GM19467 (cell line): ENCODE data around the gene SDCCAG8.

ENCODE experiments used
- ATAC-seq: cut with Tn5 transposase; IDR thresholded peaks from one replicate; pipeline ENCODE4 v1.9.1; 2021; ENCODE audit warnings: mild to moderate bottlenecking, moderate library complexity; ENCODE audit not compliant: unreplicated experiment

SDCCAG8 gene

DNA sequence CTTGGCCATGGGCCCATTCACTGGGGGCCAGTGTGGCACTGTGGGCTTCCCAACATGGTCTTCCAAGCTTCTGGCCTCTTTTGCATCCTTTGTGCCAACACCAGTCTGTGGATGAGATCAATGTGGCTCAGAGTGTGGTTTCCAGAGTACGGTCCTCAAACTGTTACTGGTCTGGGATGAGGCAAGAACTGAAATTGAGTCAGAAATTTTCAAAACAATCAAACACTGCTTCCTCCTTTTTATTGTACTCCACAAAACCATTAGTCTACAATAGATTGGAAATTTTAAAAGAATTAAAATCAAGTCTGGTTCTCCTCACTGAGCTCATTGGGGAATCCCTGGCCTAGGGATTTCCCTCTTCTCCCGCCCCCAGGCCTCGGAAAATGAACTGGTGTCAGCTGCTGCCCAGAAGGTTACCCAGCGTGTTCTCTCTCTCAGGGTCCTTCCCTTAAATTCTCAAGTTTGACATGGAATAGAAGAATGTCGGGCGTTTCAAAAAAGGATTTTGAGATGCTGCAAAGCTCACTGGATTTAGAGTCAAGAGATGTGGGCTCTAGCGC lies 222.0 kb downstream of the SDCCAG8 start:
- ATAC-seq, result no peak

DNA sequence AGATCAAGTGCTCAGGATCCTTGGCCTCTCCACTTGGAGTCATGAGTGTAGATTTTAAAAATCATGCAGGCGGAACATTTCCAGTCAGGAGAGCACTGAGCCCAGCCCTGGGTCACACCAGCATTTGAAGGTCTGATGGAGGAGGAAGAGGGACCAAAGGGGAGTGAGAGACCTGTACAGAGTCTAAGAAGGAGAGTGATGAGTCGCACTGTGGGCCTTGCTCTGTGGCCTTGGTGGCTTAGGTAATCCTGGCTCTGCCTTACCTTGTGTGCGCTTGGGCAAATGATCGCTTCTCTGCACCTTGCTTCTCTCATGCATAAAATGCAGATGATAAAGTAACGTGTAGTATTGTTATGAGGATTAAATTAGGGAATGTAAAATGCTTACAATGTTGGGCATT lies 225.3 kb downstream of the SDCCAG8 start:
- ATAC-seq, result no peak

DNA sequence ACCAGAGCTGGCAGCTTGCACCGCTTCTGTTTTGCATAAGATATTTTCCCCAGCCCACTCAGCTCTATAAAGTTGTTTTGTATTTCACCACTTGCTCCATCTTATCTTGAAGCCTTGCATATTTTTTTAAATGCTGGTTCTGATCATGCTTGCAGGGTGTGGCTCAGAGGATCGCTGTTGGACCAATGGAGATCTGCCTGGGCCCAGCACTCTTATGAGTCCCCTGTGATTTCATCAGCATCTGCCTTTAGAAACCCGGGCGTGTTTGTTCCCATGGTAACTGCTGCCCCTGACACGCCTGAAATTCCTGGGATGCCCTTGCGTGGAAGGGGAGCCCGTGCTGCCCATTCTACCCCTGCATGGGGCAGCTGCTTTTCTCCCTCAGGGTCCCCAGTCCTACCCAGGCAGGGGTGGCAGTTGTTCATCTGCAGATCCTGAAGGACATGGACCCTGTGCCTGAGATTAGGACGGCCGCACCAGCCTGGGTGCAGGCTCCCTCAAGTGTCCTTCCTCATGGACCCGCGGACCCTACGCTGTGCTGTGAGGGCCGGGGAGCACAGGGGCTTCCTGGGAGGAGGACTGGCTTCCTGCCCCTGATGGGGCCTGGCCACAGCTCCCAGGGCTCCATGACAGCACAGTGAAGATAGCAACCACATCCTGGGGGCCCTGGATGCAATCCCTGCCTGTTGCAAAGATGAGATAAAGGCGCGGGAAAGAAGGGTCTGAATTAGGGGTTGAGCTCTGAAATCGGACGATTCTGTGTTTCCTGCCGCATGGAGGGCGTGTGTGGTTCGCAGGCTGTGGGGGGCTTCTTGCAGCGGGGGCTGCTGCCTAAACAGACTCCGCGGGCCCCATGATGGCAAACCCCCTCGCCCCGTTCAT lies 226.5 kb downstream of the SDCCAG8 start:
- ATAC-seq, result no peak

DNA sequence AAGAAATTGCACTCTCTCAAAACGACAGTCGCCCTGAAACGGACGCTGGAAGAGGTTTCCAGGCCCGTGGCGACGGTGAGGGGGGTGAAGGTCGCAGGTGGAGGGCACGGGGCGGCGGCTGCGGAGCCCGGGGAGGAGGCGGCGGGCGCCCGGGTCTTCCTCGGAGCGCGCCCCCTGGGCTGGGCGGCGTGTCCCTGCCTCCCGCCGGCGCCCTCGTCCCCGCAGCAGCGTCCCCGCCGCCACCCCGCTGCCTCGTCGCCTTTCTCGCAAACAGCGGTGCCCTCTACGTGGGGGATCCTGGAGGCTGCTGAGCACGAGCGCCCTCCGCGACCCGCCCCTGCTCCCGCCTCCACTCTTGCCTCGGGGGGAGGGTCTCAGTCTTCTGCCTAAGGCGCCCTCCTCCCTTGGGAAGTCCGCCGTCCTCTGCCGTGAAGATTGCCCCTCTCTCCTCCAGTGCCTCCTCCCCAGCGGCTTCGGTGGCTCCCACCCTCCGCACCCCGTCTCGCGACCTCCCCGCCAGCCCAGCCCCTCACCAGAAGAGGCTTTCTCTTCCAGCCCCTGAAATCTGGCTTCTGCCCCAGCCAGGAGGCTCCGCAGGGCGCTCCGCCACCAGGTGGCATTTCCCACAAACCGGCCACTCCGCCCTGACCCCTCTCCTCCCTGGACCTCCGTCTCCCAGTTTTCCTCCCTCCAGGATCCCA lies 227.4 kb downstream of the SDCCAG8 start:
- no peak for ATAC-seq

DNA sequence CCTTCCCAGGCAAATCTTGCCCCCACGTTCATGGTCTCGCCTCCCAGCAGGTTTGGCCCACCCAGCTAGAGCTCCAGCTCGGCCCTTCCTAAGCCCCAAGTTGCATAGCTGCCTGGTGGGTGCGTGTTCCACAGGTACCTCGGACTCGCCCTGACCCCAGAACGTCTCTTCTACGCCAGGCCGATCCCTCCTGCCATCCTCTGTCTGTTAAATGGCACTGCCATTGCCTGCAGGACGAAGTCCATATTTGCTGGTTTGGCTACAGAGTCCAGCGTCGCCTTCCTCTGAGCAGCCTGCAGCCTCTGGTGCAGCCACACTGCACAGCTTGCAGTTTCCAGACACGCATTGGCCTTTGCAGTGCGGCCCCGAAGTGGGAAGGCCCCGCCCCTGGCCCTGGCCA lies 228.1 kb downstream of the SDCCAG8 start:
- ATAC-seq, result no peak

DNA sequence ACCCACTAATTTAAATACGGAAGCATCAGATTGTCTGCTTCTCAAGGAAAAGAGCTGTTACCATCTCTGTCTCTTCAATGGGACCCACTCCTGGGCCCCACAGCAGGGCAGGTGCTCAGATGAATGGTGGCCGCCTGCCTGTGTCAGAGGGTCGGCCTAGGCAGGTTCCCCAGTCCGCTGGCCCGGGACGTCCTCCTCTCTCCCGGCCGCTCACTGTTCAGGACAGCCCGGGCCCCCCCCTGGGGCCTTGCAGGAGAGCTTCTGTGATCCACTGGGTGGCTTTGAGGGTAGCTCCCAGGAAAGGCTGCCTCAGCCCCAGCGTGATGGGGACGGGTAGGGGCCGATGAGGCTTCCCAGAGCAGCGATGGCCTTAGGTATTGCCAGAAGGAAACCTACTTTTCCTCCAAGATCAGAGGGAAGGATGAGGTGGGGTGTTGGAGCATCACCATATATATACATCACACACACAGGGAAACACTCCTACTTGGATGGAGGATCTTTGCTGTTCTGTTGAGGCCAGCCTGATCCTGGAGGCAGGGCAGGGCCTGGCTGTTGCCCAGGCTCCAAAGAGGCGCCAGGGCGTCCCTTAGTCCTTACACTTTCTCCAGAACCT lies 231.3 kb downstream of the SDCCAG8 start:
- ATAC-seq, result no peak

DNA sequence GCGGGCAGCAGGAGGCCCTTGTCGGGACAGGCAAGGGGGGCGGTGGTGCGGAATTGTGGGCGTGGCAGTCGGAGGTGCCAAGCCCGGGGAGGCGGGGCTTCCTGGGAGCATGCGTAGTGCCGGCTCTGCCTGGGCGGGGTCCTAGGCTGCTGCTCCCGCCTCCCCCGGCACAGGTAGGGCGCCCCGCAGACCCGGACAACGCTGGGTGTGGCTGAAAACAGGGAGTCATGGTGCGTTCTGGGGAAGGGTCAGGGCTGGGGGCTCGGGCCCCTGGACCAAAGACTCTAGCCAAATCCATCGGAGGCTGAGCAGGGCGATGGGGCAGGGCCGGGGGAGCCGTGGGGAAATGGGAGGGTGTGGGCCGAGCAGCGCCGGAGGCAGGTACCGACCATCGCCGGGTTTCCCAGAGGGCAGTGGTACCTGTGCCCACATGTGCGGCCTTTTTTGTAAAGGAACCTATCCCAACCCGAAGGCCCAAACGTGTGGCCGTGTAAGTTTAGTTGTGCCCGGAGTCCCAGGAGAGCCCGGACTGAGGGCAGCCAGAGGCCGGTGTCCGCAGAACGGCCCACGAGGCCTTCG lies 231.9 kb downstream of the SDCCAG8 start:
- ATAC-seq, result no peak

DNA sequence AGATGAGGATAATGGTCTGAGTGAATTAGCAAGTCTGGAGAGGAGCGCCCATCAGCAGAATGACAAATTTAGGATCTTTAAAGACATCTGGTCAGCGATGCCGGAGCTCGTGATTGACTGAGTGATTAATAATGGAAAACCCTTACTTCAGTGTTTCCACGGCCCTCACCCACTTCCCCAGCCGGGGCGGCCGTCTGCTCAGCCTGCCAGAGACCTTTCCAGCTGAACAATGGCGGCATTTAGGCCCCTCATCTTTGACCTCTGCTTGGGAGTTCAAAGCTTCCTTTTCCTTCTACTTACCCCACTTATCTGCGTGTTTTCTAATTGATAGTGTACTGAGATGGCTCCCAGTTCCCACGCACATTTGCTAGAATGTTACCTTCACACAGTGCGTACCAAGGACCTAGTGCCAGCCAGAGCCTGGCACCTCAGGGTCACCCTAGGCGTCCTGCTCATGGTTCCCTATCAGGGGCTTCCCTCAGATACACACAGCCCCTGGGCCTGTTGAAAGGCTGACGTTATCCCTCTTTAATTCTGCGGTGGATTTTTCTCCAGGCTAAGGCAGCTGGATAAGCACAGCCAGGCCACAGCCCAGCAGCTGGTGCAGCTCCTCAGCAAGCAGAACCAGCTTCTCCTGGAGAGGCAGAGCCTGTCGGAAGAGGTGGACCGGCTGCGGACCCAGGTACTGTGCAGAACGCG lies 232.8 kb downstream of the SDCCAG8 start:
- no peak for ATAC-seq

DNA sequence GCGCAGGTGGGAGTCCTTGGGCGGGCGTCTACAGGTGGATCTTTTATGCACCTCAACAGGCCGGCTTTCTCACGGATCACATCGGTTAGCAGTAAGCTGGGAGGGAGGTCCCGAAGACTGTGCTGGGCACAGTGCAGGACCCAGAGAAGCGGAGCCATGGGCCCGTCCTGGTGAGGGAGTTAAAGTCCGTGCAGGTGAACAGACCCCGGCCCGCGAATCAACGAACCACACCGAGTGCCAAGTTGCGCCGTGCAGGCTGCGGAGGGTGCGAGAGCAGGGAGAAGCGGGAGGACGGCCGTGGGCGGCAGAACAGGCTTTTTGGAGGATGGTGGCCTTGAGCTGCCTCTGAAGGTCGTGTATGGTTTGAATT lies 233.3 kb downstream of the SDCCAG8 start:
- ATAC-seq, result no peak

DNA sequence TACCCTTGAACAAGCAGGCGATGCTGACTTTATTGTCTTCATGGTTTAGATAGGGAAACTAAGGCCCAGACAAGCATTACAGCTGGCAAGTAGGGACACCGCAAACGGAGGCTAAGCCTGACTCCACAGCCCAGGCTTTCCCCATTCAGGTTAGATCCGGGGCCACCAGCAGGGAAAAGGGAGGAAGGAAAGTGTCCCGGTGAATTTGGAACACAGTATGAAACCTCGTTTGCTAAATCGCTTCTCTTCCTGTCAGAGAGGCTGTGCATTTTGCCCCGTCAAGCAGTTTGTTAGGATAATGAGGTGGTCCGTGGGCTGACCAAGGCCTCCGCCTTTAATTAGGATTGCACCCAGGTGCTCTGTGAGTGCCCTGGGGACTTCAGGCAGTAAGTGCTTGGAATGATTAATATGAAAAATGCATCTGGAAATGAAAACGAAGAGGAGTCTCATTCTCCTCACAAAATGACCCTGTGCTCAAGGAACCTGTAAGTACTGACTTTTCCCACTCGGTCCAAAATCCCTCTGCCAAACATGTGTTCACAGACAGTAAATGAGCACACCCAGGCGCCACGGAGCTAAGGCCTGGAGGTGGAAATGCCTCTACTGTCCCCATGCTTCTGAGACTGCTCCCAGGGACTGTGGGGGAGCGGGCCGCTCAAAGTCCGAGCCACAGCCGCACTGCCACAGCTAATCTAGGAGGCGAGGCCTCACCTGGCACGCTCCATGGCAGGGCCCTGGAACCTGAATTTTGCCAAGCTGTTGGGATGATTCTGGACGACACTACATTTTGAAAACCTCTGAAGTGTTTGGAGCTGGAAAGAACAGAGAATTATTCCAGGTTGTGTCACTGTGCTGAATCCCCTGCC lies 234.1 kb downstream of the SDCCAG8 start:
- ATAC-seq, result no peak

DNA sequence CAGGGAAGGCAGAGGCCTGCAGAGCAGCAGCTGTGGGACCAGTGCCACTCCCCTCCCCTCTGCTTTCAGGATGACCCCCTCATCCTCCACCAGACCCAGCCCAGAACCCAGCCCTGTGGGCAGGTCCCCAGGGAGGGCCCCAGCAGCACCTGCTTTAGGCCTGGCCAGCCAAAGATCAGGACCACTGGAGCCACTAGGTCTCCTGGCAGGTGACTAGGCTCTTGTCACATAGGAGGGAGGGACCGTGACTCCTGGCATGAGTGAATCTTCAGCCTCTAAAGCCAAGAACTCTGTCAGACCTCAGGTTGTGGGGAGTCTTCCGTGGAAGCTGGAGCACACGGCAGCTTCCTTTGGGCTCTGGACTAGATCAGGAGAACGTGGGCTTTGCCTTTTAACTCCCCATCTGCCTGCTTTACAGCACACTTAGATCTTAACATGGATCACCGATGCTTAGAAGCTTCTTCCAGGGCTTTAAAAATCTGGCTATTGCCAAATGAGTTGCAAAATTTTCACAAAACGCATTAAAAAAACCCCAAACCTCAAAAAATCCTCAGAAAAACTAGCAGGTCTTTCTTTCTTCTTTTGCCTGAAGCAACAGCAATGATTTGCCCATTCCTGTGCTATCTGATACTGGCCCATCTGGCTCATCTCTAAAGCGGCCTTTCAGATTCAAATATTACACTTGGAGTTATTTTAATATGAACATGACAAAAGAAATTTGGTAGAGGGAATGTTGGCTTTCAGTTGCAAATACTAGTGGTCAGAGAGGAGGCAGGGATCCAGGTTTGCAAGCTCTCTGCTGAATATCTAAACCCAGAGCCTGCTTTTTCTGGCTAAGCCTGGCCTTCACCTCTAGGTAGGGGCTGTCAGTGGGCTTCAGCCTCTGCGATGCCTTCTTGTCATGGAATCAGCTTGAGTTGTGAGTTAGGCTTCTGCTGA lies 235.2 kb downstream of the SDCCAG8 start:
- no peak for ATAC-seq

DNA sequence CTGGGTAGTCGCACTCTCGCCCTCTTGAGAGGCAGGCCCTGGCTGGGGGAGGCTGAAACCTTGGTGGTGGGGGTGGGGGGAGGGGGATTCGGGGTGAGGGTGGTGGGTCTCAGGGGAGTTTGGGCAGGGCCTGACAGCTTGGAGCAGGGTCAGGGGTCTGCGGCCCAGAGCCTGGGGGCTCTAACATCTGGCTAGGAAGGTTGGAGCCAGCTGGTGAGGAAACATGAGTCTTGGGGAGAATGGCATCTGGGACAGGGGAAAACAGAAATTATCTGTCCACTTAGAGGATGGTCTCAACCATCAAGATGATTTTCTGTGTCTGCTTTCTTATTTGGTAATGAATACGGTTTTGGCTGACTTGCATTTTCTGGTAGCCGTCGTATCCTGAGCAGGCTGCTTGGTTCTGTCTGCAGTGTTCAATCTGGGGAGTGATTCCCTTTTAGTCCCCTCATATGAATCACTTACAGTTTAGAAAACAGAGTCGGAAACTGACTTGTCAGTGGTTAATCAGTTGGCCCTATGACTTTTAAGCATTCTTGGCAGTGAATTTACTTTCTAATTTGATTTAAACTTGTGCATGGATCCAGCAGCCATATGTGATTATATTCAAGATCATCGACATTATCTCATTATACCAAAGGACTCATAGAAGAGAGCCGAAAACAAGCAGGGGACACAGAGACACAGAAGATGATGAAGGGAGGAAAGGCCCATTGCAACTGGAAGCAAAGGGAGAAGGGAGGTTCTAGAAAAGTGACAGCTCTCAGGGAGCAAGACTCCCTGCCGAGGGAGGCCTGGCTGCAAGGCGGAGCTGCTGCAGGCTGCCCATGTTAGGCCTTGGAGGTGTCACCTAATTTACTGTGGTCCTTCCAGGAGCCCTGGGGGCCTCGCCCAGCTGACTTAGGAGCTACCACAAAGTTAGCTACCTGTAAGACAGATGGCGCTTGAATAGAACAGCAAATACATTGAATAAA lies 237.6 kb downstream of the SDCCAG8 start:
- no peak for ATAC-seq

DNA sequence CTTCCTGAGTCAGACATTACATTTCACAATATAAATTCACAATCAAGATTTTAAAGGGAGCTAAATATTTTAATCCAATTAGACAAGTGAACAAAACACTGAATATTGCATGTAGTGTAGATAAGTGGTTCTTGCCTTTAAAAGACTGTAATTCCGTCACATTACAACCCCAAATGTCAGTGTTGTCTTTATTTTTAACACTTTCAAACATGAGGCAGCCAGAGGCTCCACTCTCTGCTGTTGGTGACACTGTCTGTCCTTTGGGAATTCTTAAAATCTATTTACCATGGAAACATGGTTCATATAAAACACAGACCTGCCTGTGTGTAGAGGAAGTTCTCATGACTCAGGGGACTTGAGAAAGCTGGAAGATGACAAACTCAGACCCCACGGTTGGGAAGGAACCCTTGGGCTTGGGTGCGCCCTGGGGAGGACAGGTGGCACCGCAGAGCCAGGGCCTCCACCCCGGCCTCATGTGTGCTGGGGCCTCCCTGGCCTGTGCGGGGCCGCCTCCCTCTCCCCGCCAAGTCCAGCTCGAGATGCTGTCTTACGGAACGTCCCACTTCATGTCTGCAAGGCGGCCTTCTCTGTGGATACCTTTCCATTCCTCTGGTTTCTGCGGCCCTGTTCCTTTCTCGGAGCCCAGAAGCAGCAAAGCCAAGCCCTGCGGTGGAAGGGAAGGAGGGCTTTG lies 239.0 kb downstream of the SDCCAG8 start:
- ATAC-seq, result no peak

DNA sequence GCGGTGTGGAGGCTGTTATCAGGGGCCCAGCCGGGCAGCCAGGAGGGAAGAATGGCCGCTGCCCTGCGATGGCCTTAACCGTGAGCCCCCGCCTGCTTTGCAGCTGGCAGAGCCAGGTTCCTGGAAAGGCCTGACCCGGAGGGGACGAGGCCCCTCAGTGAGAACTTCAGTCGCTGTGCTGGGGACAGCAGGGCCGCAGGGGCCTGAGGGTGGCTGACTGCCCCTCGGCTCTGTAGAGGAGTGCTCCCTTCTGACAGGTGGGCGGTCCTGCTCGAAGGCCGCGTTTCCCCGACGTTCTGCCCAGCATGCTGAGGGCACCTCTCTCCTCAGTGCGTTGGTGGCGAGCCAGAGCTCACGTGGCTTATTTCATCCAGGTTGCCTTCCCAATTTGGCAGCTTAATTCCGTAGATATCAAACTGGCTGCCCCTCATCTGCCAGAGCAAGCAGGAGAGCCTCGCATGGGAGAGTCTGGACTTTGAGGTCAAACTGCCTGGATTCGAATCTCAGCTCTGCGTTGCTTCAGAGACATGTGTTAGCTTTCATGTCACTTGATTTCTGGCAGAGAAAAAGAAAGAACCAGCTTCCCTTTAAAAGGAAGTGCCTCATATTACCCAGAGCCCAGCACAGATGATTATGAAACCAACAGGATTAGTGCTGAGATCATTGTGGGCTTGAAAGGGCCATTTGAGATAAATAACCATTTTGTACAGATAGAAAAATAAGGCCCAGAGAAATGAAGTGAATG lies 239.8 kb downstream of the SDCCAG8 start:
- no peak for ATAC-seq

DNA sequence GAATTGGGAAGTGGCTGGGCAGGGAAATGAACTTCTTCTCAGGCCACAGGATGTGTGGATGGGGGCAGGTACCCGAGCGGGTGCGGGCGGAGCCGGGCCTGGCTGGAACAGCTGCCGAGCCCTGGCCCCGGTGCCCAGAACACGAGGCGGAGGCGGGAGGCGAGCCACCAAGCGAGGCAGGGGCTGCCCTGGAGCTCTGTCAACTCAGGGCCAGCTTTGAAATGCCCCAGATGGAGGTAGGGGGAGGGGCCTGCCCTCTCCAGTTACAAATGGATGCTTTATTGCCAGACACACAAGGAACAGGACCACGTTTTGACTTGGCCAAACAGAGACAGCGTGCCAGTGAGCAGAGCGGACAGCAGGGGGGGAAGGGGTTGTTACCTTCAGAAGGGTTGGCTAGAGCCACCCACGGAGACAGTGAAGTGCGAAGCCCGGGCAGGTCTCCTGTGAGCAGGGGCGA lies 240.4 kb downstream of the SDCCAG8 start:
- ATAC-seq, result no peak

DNA sequence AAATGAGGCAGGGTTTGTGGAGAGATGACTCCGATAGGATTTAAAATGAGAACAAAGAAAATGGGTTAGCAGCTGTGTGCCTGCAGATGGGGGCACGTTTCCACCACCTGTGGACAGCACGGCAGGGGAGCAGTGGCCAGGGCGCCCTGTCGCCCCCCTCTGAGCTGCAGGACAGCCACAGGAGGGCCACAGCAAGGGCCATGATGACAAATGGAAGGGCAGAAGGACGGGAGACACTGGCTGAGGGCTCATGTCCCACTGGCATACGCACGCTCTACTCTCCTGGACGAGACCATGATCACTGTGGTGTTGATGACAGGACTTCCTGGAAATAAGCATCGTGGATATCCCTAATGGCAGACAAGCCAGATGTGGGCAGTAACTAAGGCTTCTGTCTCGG lies 241.0 kb downstream of the SDCCAG8 start:
- ATAC-seq, result no peak
